Activated CD4-positive, alpha-beta T cell treated with anti-CD3 and anti-CD28 coated beads, Interleukin-2, amount 10 ng/mL, durations not matched to agents 7 days and 5 days (primary cell): ENCODE results near the gene FN3KRP. TPM values are rescaled to one million over a fixed set of nuclear protein-coding genes. Genes with fewer than 3 reads are reported as not detected.

Source experiments
- CTCF ChIA-PET: fragments of 350-600 bp; sonication (Branson Sonifier 250); formaldehyde crosslinking; loops from one replicate; lab custom pipeline; 2021; ENCODE audit warnings: antibody characterized with exemption; lab: Charles Lee
- POLR2A ChIA-PET: fragments of 350-600 bp; sonication (Branson Sonifier 250); formaldehyde crosslinking; loops from one replicate; lab custom pipeline; 2021; ENCODE audit warnings: antibody characterized with exemption; lab: Charles Lee
- DNase-seq: peaks from one replicate; pipeline ENCODE4 v3.0.0-alpha.2; 2020
- H3K27ac Mint-ChIP-seq: one replicate; pipeline ENCODE4 v1.8.0; 2021; ENCODE audit warnings: mild to moderate bottlenecking, moderate library complexity, mixed read lengths
- H3K27me3 Mint-ChIP-seq: one replicate; pipeline ENCODE4 v1.8.0; 2021; ENCODE audit warnings: mixed read lengths
- H3K36me3 Mint-ChIP-seq: one replicate; pipeline ENCODE4 v1.8.0; 2021; ENCODE audit warnings: low read depth, mixed read lengths
- H3K4me1 Mint-ChIP-seq: one replicate; pipeline ENCODE4 v1.8.0; 2021; ENCODE audit warnings: mixed read lengths
- H3K4me3 Mint-ChIP-seq: one replicate; pipeline ENCODE4 v1.8.0; 2021; ENCODE audit warnings: mild to moderate bottlenecking, moderate library complexity, mixed read lengths
- H3K9me3 Mint-ChIP-seq: one replicate; pipeline ENCODE4 v1.8.0; 2021; ENCODE audit warnings: mixed read lengths
- total RNA-seq, 2 experiments: library from RNA; stranded (reverse); gene quantifications; one replicate each; pipeline ENCODE4 v1.2.3, GENCODE V29; 2021

FN3KRP gene
- total RNA-seq, 2 experiments from 2014 or later, result 37.8 to 40.9 TPM

DNA sequence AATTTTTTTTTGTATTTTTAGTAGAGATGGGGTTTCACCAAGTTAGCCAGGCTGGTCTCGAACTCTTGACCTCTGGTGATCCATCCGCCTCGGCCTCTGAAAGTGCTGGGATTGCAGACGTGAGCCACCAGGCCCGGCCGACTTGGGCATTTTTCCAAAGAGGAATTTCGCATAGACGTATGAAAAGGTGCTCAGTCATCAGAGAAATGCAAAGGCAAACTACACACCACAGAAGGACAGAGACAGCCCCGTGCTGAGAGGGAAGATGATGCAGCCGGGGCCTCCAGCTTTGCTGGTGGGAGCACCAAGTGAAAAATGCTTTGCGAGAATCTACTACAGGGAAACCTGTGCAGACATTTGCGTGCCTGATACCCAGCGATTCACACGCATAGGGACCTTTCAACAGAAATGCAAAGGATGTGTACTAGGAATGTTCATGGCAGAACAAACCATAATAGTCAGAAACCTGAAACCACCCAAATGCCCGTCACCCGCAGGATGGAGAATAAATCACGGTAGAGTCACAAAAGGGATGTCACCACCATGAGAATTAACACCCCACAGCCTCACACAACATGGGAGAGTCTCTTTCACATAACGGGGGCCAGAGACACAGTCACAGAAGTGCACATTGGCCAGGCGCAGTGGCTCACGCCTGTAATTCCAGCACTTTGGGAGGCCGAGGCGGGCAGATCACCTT is 23.2 kb upstream of the FN3KRP start:
- Mint-ChIP-seq H3K27ac (no peak overlapping the region), H3K36me3 (peaks cover 13% of the 10 kb centered on the region), H3K9me3 (peaks cover 9% of the 10 kb centered on the region), H3K4me1 (peaks cover 5% of the 10 kb centered on the region), H3K27me3 (peaks cover 12% of the 10 kb centered on the region), H3K4me3 (no peak overlapping the region)
- ChIA-PET CTCF (no interaction called here), POLR2A (no interaction called here)
- DNase-seq, result no peak

- Mint-ChIP-seq H3K36me3 (peaks cover 13% of the 10 kb centered on the region), H3K4me1 (peaks cover 5% of the 10 kb centered on the region), H3K9me3 (peaks cover 9% of the 10 kb centered on the region), H3K4me3 (no peak overlapping the region), H3K27ac (no peak overlapping the region), H3K27me3 (peaks cover 12% of the 10 kb centered on the region)
- CTCF ChIA-PET, result interaction anchor here (0.6 to 0.7 kb wide), 3 partner anchors 171 to 733 kb away, joined by 3 read pairs; no protein-coding TSS in a partner anchor
- no peak for DNase-seq
- POLR2A ChIA-PET, result no interaction called here
These were observed 21.9 kb upstream of the FN3KRP start for GRCh38 chr17:82694647-82695046.

GRCh38 chr17:82696259-82696658 is 20.2 kb upstream of the FN3KRP start:
- no peak overlapping the region for H3K4me3 Mint-ChIP-seq
- no peak for DNase-seq
- ChIA-PET CTCF (interaction anchor here (0.6 kb wide), 2 partner anchors 21 to 26 kb away, joined by 3 to 10 read pairs; no protein-coding TSS in a partner anchor), POLR2A (no interaction called here)
- H3K27ac Mint-ChIP-seq, result no peak overlapping the region
- peaks cover 9% of the 10 kb centered on the region for H3K9me3 Mint-ChIP-seq
- peaks cover 5% of the 10 kb centered on the region for H3K4me1 Mint-ChIP-seq
- peaks cover 12% of the 10 kb centered on the region for H3K27me3 Mint-ChIP-seq
- H3K36me3 Mint-ChIP-seq, result peaks cover 11% of the 10 kb centered on the region

DNA sequence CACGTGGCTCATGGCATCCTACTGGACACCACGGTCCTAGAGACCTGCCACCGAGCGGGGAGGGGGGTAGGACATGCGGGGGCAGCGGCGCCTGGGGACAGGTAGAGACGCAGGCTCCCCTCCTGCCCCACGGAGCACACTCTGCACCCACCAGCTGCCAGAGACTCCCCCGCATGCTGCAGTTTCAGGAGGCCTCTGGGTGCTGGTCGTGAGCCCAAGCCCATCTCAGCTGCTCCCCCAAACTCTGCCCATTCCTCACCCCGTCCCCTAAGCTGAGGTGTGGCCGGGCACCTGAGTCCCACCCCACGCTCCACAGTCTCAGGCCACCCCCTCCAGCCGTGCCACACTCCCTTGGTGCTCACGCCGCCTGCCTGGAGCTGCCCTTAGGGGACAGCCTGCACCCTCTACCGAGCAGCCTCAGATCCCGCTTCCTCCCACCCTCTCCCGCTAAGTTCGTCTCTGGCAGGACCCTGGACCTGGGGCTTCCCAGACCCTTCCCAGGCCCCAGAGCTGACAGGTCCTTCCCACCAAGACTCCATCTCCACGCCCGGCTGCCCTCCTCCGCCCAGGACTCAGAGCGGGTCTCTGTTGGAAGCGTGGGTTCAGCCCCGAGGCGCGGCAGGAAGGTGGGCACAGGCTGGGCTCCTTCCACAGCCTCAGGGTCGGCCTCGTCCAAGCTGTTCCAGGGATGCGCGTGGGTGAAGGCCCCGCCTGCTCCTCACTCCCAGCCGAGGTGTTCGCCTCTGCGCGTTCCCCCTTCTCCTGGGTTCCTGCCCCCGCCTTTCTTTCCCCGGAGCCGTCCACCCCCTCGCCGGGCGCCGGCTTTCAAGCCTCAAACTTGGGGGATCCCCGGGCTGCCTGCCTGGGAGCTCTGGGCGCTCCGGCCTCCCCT is 19.3 kb upstream of the FN3KRP start:
- POLR2A ChIA-PET, result no interaction called here

GRCh38 chr17:82697808-82698064 is 18.8 kb upstream of the FN3KRP start:
- Mint-ChIP-seq H3K36me3 (peaks cover 9% of the 10 kb centered on the region), H3K4me1 (peaks cover 5% of the 10 kb centered on the region), H3K9me3 (peaks cover 9% of the 10 kb centered on the region), H3K27me3 (peaks cover 12% of the 10 kb centered on the region), H3K27ac (no peak overlapping the region), H3K4me3 (peak overlapping the region; percentile 49)
- ChIA-PET POLR2A (no interaction called here), CTCF (interaction anchor here (0.8 kb wide), 1 partner anchor 19 kb away, joined by 3 read pairs; no protein-coding TSS in a partner anchor)
- DNase-seq, result no peak

More for the DNA sequence above, 19.3 kb upstream of the FN3KRP start:
- Mint-ChIP-seq H3K9me3 (peaks cover 9% of the 10 kb centered on the region), H3K36me3 (peaks cover 11% of the 10 kb centered on the region), H3K27ac (no peak overlapping the region), H3K27me3 (peaks cover 12% of the 10 kb centered on the region), H3K4me3 (peak overlapping the region; percentile 49), H3K4me1 (peaks cover 5% of the 10 kb centered on the region)
- DNase-seq, result no peak
- CTCF ChIA-PET, result interaction anchor here (0.6 to 0.8 kb wide), 2 partner anchors 20 to 22 kb away, joined by 3 to 10 read pairs; no protein-coding TSS in a partner anchor

- ChIA-PET CTCF (interaction anchor here (1.0 kb wide), 1 partner anchor 29 kb away, joined by 3 read pairs; no protein-coding TSS in a partner anchor), POLR2A (no interaction called here)
- peaks cover 5% of the 10 kb centered on the region for H3K4me1 Mint-ChIP-seq
- H3K36me3 Mint-ChIP-seq, result peaks cover 9% of the 10 kb centered on the region
- peak within 1 kb of the TSS; percentile 78 for H3K4me3 Mint-ChIP-seq
- H3K27ac Mint-ChIP-seq, result peak within 1 kb of the TSS; percentile 50
- peaks cover 9% of the 10 kb centered on the region for H3K9me3 Mint-ChIP-seq
- peak; percentile 99 for DNase-seq
- H3K27me3 Mint-ChIP-seq, result peaks cover 12% of the 10 kb centered on the region
These were observed 18.2 kb upstream of the FN3KRP start, which contains the start of gene RAB40B for GRCh38 chr17:82698065-82698973. TSS of gene RAB40B (minus strand) at chr17:82698698. CDS start at chr17:82698596, 102 bp downstream.

GRCh38 chr17:82698974-82699442 is 17.5 kb upstream of the FN3KRP start:
- Mint-ChIP-seq H3K4me1 (peaks cover 5% of the 10 kb centered on the region), H3K27ac (no peak overlapping the region), H3K36me3 (peaks cover 8% of the 10 kb centered on the region), H3K4me3 (peak overlapping the region; percentile 78), H3K9me3 (peaks cover 7% of the 10 kb centered on the region), H3K27me3 (peaks cover 12% of the 10 kb centered on the region)
- CTCF ChIA-PET, result interaction anchor here (1.0 kb wide), 1 partner anchor 30 kb away, joined by 3 read pairs; no protein-coding TSS in a partner anchor
- DNase-seq, result no peak
- POLR2A ChIA-PET, result no interaction called here

DNA sequence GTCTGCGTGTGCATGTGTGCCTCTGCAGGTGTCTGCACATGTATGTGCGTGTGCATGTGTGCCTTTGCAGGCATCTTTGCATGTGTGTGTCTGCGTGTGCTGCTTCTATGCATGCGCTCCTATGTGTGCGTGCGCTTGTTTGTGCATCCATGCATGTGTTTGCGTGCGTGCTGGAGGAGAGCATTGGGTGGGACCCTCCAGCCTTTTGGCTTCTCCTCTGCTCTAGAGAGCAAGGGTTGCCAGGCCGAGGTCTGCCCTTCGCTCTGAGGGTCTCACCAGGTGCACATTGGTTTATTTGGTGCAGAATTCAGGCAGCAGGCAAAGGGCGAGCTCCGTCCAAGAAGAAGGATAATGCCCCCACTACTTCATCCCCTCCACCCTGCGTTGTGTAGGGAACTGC is 17.0 kb upstream of the FN3KRP start:
- no peak for DNase-seq
- Mint-ChIP-seq H3K9me3 (peaks cover 5% of the 10 kb centered on the region), H3K36me3 (peaks cover 4% of the 10 kb centered on the region), H3K27ac (no peak overlapping the region), H3K4me3 (peak overlapping the region; percentile 74), H3K27me3 (peaks cover 12% of the 10 kb centered on the region), H3K4me1 (peaks cover 5% of the 10 kb centered on the region)
- POLR2A ChIA-PET, result interaction anchor here (0.6 kb wide), 1 partner anchor 485 kb away, joined by 6 read pairs; no protein-coding TSS in a partner anchor
- CTCF ChIA-PET, result no interaction called here

DNA sequence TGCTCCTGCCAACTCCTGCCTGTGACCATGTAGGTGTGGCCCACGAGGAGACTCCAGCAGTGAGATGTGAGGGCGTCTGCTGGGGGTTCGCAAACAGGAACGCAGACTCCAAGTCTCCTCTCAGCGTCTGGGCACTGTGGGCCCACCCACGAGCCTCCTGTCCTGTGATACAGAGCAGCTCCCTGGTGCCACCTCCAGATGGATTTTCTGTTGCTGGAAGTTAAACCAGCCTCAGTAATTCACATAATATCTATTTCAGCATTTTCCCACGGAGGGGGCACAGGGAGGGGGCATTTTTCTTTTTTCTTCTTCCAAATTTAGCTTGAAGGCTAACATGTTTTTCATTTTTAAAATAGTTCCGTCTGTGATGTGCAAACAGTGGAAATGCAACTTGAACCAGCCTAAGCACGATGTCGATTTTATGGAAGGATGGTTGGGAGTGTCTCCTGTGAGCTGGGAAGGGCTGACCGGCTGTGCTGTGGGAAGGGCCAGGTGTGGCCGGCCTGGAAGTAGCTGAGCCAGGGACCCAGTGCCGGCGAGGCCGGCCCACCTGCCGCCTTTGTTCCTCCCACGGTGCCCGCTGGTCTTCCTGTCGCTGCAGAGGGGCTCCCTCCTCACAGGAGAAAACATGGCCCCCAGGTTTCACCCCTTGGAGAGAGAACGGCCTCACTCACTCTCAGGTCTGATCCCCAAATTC is 14.1 kb upstream of the FN3KRP start:
- Mint-ChIP-seq H3K4me1 (peaks cover under 1% of the 10 kb centered on the region), H3K27me3 (peaks cover under 1% of the 10 kb centered on the region), H3K36me3 (no peaks in the 10 kb centered on the region), H3K9me3 (no peaks in the 10 kb centered on the region), H3K4me3 (no peak overlapping the region), H3K27ac (no peak overlapping the region)
- ChIA-PET POLR2A (no interaction called here), CTCF (no interaction called here)
- DNase-seq, result no peak

- Mint-ChIP-seq H3K9me3 (no peaks in the 10 kb centered on the region), H3K27ac (no peak overlapping the region), H3K4me3 (no peak overlapping the region), H3K36me3 (no peaks in the 10 kb centered on the region), H3K27me3 (no peaks in the 10 kb centered on the region), H3K4me1 (peaks cover 6% of the 10 kb centered on the region)
- no peak for DNase-seq
- ChIA-PET POLR2A (no interaction called here), CTCF (no interaction called here)
These were observed 13.3 kb upstream of the FN3KRP start for GRCh38 chr17:82703036-82703745.
